IMR-90 (cell line): ENCODE measurements around the gene ZNF646. TPM values are rescaled to one million over a fixed set of nuclear protein-coding genes. Genes with fewer than 3 reads are reported as not detected.

Experiments
- CEBPB ChIP-seq: IDR thresholded peaks from 2 replicates; pipeline ENCODE4 v1.6.1; 2012; ENCODE audit warnings: low read depth, low read length, improper control_type of control experiment
- RAD21 ChIP-seq: IDR thresholded peaks from 2 replicates; pipeline ENCODE4 v1.6.1; 2012; ENCODE audit warnings: low read length, improper control_type of control experiment
- polyA plus RNA-seq, 3 experiments: library from polyadenylated mRNA; depleted of rRNA; stranded (reverse); fragments of >200 nt; gene quantifications; 2 replicates each; pipeline ENCODE4 v1.2.3, GENCODE V29; 2012; ENCODE audit warnings: low replicate concordance in 1 of 3
- total RNA-seq: library from RNA; depleted of rRNA; stranded (reverse); fragments of >200 nt; gene quantifications from 2 replicates; pipeline ENCODE4 v1.2.3, GENCODE V29; 2012
- TF ChIP-seq, protein P1 (sequence below): fragments of 150-350 bp; IDR thresholded peaks from 2 replicates; pipeline ENCODE4 v1.6.1; 2017; ENCODE audit warnings: mild to moderate bottlenecking, antibody characterized with exemption, low read length, low read depth

ZNF646 gene
- total and polyA plus RNA-seq, 2 of the 4 experiments (the other 2 are of a cell fraction) = 4.9 to 6.8 TPM

DNA sequence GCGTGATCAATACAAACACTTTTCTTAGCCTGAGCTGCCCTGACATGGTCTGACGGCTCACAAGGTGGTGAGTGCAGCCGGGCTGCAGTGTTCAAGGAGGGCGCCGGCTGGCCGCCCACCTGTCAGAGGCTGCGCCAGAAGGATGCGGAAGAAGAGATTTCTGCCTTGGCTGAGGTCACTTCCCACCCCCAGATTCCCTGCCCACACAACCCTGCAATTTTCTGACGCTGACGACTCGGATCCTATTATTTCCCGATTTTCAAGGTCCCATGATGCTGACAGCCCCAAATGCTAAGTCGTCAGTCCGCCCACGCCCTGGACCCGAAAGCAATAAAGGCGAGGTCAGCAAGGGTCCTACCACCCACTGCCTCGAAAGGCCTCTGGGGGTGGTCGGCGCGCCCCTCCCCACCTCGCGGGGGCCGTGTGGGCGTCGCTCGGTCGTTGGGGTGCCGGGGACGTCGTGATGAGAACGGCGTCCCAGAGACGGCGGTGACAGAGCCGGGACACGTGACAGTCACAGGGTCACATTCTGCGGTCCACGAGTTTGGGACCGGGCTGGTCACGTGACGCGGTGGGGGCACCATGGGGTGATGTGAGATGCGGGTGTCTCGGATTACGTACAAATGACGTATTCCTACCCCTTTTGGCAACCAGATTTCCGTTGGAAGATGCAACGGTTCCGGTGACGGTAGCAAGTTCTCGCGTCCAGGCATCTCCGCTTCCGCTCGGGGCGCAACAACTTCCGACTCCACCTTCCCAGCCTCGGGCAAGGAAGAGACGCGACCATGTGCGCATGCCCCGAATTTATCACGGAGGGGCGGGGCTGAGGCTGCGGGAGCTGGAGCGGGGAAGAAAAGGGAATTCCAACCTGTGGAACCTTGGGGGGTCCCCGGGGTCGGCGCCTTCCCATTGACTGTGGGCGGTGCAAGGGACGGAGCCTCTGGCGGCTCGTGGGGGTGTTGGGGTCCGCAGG, 41.2 kb upstream of the ZNF646 start, which contains the start of gene STX4 (continued):
- TF ChIP-seq RAD21 (0 out of 2 replicates have a peak, but pooled peaks have one; percentile 4), CEBPB (peak; percentile 61)
- TF ChIP-seq, protein P1, sequence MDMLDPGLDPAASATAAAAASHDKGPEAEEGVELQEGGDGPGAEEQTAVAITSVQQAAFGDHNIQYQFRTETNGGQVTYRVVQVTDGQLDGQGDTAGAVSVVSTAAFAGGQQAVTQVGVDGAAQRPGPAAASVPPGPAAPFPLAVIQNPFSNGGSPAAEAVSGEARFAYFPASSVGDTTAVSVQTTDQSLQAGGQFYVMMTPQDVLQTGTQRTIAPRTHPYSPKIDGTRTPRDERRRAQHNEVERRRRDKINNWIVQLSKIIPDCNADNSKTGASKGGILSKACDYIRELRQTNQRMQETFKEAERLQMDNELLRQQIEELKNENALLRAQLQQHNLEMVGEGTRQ = peak; percentile 99
